ENCODE measurements around the gene GLUD1.
"Not testable (repeated sequence)": the region's sequence is repeated elsewhere in the genome, so short reads cannot be mapped to it uniquely, and the experiment has no call there.

- TF ChIP-seq CTCF, POLR2A (IDR thresholded peaks at IDR 0.05): not testable (repeated sequence)
Observed at GRCh38 chr10:87083576-87084290, 10.9 kb downstream of the GLUD1 start.

Data from esophagus squamous epithelium (tissue), 4 donors.